Putamen (tissue), 1 donor: ENCODE results near the gene DEDD.
A peak's percentile ranks its signal among the peaks of the same experiment; 100 is the strongest.

ENCODE experiments used
- DNase-seq: peaks from one replicate; pipeline ENCODE4 v3.0.0-alpha.2; 2016; ENCODE audit warnings: low spot score

DEDD gene

DNA sequence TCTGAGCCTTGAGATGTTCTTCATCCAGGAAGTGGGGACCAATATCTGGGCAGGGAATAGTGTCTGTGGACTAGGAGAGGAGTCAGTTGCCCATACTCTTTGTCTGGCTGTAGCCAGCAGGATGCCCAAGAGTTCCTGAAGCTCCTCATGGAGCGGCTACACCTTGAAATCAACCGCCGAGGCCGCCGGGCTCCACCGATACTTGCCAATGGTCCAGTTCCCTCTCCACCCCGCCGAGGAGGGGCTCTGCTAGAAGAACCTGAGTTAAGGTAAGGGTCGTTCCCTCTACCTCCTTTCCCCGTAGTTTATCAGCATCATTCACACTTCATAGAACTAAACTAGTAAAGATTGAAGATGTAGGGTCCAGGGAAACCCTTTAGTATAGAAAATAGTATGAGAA, 30.3 kb upstream of the DEDD start:
- DNase-seq = no peak

DNA sequence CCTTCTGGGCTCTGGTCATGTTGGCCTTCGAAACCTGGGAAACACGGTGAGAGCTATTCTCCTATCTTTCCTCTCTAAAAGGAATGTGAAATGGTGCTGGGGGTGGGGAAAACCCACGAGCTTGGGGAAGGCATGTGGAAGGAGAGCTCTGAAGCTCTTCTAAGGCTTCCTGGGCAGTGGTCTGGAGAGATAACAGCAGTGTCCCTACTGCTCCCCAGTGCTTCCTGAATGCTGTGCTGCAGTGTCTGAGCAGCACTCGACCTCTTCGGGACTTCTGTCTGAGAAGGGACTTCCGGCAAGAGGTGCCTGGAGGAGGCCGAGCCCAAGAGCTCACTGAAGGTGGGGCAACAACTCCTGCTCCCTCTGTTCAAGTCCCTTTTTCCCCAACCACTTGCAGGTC, 29.6 kb upstream of the DEDD start:
- no peak for DNase-seq

DNA sequence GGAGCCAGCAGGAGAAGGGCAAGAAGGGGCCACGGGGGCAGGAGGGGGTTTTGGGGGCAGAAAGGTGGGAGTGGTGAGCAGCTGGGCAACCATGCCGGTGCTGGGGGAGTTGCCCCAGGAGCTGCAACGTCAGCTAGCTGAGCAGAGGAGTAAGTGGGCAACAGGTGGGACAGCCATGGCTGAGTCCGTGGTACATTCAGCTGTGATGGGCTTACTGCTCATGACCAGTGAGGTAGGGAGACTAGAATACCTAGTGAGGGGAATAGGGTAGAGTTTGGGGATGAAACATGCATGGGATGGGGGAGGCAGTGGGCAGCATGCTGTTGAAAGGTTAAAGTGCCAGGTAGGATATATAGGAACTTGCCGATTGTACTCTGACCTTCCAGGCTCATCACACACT, 29.2 kb upstream of the DEDD start:
- no peak for DNase-seq

GRCh38 chr1:161160671-161161145, 28.2 kb upstream of the DEDD start:
- DNase-seq = no peak

GRCh38 chr1:161159913-161160243, 27.4 kb upstream of the DEDD start:
- no peak for DNase-seq

- DNase-seq = peak; percentile 93
Measured at GRCh38 chr1:161159087-161159912, 26.8 kb upstream of the DEDD start, which contains the start of gene USP21. Gene USP21, plus strand, starts transcription at chr1:161159500. Its CDS starts 1,141 bp downstream, at chr1:161160641.

GRCh38 chr1:161158316-161159010, 26.0 kb upstream of the DEDD start:
- DNase-seq = no peak

GRCh38 chr1:161157867-161158266, 25.4 kb upstream of the DEDD start:
- no peak for DNase-seq

DNA sequence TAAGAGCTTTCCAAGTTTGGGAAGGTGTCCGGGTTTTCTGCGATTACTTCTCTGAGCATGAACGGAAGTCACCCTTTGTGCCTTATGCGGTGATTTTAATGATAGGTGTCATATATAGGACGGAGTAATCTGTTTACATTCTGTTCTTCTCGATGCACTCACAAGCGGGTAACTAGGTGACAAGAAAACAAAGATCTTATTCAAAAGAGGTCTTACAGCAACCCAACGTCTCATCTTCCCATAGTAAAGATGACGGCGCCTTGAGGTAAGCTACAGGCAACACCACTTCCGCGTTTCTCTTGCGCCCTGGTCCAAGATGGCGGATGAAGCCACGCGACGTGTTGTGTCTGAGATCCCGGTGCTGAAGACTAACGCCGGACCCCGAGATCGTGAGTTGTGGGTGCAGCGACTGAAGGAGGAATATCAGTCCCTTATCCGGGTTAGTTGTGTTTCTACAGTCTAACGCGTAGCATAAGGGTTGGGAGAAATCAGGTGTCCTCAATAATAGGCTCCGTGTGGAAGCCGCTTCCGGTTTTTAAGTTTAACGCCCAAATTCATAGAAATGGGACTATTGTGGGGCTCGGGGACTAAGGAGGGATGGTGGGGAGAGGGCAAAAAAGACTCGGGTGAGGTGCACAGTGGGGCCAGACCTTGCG, 21.3 kb upstream of the DEDD start, which contains the start of gene UFC1:
Gene UFC1 (plus strand): TSS at position 297 of the 656 bp plus-strand sequence. CDS start 20 bp downstream, at position 317.
- peak; percentile 89 for DNase-seq

DNA sequence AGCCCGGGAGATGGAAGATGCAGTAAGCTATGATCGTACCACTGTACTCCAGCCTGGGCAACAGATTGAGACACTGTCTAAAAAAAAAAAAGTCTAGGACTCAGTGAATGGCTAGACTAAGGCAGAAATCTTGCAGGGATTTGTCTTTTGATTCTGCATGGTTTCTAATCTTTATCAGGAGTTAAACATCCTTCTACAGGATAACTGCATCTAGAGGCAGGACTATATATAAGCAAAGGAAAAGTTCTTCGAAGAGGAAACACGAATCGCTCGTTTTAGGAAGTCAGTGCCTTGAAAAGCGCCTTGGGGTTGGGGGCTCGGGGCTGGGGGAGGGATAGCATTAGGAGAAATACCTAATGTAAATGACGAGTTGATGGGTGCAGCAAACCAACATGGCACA, 20.7 kb upstream of the DEDD start:
- DNase-seq = no peak

DNA sequence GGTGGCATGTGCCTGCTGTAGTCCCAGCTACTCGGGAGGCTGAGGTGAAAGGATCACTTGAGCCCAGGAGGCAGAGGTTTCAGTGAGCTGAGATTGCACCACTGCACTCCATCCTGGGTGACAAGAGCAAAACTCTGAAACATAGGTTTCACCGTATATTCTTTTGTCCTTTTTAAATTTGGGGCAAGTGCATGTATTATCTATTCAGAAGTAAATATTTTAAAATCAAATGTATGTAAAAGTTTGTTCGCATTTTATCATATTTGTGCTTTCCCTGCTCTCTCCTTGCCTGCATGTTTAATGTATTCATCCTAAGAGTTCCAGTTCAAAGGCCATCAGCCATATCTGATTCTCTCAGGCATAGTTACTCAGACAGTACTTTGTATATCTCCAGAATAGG, 13.4 kb upstream of the DEDD start:
- DNase-seq = no peak

GRCh38 chr1:161140755-161141400, 8.4 kb upstream of the DEDD start:
- no peak for DNase-seq

DNA sequence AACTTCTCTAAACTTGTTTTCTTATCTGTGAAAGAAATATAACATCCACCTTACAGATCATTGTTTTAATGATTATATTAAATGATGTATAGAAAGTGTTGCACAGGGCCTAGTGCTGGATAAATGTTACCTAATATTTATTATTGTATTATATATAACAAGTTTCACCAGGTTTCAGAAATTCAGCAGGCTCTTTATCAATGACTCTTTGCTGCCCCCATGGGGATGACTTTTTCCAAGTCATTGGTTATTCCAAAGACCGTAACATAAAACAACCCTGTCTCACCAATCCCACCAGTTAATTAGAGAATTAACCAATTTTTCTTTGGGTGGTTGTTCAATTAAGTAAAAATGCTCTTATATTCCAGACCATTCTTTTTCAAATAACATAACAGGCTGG, 7.3 kb upstream of the DEDD start:
- no peak for DNase-seq

GRCh38 chr1:161138431-161138830, 6.0 kb upstream of the DEDD start:
- no peak for DNase-seq

- DNase-seq = no peak
Measured at GRCh38 chr1:161137881-161138280, 5.4 kb upstream of the DEDD start.

GRCh38 chr1:161133220-161133740, 813 bp upstream of the DEDD start:
- no peak for DNase-seq

DNA sequence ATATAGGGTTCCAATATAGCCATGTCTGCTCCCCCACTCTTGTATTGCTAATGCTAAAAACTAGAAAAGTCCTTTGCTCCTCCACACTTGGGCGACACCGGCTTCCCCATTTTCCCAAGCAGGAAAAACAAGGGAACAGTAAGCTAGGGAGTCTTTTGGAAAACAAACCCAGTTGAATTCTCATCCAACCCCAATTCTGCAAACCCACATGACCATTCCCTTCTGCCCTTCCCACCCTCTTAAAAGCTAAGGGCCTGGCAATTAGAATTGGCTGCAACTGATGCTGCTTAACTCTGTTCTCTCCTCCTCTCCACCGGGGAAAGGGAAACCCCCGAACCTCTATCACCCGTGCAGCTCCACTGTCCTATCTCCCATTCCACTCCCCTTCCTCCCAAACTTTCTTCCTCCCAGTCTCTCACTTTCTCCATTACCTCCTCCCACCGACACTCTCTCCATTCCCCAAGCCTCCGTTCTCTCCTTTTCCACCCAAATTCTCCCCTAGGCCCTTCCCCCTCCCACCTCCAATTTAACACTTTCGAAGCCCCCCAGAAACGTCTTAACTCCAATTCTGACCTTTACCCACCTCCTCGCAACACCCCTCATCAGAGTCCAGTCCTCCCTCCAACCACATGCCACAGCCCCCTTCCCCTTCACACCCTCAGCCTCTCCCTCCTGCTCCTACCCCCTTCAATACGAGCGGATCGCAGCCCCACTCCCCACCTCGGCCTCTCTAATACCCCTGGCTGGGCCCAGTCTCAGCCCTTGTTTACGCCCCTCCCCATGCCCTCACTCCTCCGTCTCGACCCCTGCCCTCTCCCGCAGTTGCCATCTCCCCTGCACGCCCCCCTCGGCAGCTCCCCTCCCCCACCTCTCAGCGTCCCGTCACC, 701 bp downstream of the DEDD start:
- no peak for DNase-seq

DNA sequence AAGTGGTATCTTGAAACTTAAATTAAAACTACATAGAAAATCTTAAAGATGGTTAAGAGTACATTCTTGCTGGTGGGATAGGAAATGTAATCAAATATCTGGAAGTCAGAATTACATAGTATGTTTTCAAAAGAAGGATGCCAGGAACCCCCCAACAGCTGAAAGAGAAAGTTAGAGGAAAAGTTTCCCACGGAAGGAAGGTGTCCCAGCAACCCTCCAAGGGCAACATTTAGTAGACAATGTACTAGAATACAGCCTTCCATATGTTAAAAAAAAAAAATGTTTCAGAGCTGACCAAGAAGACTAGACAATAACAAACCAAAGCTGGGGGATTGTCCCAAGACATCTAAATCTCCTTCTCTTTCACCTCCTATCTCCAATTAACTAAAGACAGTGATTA, 2.2 kb downstream of the DEDD start:
- DNase-seq = no peak

GRCh38 chr1:161128591-161129420, 3.7 kb downstream of the DEDD start:
- no peak for DNase-seq

DNA sequence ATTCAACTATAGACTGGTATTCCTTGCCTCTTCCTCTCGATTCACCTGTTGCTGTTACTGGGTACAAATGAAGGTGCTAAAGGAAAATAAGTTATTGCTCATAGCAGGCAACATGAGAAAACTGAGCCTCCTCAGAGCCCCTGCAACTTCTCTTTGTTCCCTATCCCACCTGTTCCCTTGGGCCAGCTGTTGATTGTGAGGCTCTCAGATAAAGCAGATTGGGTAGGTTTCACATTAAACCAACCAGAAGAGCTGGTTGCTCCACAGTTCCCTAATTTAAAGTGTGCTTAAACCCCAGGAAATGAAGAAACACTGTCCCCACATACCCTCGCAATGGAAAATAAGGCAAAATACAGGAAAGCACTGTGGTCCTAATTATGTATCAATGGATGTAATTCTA, 4.8 kb downstream of the DEDD start:
- DNase-seq = no peak
